ENCODE measurements around the gene KPTN.

Gene KPTN

DNA sequence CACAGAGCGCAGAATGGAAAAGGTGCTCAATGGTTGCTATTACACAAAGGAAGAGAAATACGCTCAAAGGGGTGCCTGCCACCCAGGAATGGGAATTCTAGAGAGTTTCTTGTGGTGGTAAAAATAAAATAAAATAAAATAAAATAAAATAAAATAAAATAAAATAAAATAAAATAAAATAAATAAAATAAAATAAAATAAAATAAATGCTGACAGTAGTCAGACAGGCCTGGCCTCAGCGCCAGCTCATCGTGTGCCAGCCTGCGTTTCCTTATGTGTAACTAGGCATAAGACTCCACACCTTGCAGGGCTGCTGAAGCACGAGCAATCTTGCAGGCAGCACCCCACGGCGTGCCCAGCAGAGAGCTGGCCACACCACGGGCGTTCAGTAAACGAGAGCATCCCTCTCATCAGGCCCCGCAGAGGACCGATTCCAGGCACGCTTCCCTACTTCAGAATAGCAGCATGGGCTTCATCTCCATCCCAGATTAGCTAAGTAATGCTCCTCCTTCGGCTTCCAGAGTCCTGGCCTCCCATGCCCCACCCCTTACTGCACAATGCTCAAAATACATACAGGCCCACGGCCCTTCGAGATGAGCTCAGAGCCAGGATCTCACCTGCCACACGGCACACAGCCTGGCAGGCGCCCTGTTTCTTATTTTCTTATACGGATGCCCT, 25.3 kb upstream of the KPTN start:
- DNase-seq (ENCODE audit: low read depth in 2 of 2) = no peak

DNA sequence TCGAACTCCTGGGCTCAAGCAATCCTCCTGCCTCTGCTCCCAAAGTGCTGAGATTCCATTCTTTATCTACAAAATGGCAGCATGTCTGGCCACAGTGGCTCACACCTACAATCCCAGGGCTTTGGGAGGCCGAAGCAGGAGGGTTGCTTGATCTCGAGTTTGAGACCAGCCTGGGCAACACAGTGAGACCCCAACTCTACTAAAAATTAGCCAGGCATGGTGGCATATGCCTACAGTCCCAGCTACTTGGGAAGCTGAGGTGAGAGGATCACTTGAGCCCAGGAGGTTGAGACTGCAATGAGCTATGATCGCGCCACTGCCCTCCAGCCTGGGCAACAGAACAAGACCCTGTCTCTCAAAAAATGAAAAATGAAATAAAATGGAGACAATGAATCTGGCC, 24.7 kb upstream of the KPTN start:
- DNase-seq (ENCODE audit: low read depth in 2 of 2) = no peak

DNA sequence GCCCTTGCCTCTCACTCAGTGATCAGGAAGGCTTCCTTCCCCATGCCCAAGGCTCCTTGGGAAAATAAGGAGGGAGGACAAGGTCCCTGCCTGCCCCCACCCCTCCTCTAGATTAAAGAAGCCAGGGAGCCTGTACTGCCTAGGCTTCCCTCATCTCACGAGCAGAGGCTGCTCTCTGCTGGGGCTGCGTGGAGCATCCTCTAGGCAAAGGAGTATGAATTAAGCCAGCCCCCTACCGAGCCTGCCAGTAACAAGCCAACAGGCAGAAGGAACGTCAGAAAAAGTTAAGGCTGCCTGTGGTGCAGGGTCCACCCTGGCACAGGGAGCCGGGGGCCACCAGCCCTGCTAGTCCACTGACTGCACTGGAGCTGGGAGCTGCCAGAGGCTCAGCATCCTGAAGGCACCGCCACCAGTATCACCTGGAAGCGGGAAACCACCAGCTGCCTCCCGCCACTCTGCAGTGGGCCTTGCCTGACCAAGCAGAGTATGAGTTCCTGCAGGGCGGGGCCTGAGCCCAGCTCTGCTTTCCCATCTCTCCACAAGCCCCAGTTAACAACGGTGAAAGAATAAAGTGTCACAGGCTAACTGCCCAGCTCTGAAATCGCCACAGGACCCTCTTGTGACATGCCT, 24.0 kb upstream of the KPTN start:
- no peak for DNase-seq (ENCODE audit: low read depth in 2 of 2)

DNA sequence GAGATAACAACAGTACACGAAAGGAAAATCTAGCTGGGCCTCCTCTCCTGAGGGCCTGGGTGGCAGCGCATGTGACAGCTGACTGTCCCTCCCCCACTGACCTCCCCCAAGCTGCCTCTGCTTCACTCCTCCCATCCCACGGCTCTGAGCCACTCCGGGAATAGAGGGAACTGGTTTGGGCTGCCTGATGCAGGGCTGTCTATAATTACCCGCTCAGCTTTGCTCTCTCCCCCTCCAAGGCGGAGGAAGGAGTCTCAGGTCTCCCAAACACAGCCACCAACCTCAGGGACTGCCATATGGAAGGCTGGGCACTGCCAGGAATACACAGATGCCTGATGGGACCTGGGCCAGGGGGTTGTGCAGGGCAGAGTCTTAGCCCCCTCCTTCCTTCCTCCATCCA, 23.0 kb upstream of the KPTN start:
- no peak for DNase-seq (ENCODE audit: low read depth in 2 of 2)

DNA sequence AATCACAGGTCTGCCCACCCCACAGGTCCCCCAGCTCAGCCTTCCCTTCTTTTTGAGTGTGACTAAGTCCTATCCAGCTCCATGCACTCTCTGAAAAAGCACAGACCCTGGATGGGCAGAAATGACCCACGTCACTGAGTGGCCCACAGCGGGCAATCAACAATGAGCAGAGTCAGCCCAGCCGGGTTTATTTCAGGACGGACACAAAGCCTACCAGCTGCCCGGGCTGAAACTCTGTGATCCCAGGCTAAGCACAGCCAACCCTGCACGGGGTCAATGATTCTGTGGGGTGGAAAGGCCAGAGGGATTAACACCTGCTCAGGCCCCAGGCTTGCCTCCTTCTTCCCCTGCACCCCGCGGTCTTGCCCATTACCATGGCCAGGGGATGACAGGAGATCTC, 22.4 kb upstream of the KPTN start:
- DNase-seq (ENCODE audit: low read depth in 2 of 2) = no peak

DNA sequence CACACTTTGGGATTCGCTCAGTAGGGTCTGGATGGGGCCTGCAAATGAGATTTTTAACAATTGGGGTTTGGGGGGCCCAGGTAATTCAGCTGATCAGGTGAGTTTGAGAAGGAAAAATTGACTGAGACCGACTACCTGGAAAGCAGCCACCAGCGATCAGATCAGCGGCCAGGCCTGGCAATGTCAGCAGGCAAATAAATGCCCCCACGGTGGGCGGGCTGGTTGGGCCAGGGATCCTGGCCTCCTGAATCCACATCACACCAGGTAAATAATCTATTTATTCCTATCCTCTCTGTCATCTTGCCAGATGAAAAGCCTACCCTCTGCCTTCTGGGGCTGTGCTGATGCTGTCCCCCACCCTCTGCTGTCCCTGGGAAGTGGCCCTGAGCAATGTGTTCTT, 21.5 kb upstream of the KPTN start:
- DNase-seq (ENCODE audit: low read depth in 2 of 2) = no peak

DNA sequence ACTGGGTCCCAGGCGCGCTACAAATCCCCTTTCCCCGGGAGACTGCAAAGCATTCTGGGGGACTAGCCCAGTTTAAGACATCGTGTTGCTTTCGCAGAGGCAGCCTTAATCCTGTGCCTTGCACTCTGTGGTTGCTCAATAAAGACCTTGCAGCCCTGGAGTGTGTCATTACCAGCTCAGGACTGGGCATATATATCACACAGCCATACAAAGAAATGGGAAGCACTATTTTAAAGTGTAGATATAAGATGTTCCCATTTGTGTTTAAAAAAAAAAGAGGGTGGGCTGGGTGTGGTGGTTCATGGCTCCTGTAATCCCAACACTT, 19.8 kb upstream of the KPTN start:
- no peak for DNase-seq (ENCODE audit: low read depth in 2 of 2)

DNA sequence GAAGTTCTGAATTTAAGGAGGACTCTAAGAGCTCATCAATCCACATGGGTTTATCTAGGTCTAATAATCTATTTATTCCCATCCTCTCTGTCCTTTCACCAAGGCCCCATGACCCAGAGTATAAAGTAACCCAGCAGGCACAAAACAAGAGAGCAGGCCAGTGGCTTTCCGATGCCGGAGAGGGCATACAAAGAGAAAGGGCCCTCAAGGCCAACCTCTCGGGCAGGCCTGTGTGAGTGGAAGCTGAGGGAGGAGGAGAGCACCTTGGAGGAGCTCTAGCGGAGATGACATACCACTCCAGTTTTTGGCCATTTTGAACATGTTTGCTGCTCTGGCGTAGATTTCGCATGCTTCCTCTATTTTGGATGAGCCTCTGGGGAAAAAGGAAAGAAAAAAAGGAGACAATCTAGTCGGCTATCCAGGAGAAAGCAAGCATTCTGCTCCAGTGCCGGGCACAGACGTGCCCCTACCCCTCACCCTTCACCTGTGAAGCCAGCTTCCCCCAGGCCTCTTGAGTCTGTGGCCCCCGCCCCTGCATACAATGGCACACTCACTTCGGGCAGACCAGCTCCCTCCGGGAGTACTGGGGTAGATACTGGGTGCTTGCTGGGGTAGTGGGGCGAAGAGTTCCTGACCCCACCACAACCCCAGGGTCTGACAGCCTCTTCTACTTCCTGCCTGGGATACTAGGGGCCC, 19.3 kb upstream of the KPTN start:
- no peak for DNase-seq (ENCODE audit: low read depth in 2 of 2)

DNA sequence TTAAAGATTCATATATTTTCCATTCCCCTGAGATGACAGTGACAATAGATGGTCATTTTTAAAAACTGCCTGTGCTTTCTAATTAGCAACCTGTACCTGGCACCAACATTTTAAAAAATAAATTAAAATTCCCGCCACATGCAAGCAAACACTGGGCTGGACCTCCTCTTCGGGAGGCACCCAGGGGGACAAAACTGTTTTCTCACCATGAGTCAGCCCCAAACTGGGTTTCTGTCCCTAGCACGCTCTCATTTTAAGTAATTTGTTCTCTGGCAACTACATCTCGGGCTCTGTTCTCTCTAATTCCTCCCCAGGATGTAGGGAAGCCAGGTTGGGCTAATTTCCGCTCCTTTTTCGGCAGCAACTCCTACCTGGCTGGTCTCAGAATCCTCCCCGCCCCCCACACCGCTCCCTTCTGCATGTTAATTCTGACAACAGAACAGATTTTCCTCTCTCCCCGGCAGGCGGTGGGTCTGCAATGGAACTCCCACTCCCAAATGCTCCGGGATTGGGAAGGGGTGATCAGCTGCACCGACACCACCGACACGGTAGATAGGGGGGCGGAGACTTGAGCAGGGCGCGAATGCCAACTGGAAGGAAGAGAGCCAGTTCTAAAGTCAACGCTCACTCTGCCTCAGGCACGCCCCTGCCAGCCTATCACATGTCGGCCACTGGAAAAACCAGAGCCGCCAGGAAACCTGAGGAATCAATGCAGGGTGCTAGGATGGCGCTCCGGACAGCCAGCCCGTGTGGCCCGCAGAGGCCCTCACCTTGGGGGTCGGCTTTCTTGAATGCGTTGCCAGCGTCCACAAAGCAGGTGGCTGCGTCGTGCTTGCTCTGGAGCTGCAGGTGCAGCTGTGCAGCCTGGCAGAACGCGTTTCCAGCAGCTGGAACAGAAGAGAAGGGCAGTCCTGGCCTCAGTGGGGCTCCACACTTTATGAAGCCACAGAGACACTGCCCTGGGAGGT, 16.1 kb upstream of the KPTN start:
- no peak for DNase-seq (ENCODE audit: low read depth in 2 of 2)

DNA sequence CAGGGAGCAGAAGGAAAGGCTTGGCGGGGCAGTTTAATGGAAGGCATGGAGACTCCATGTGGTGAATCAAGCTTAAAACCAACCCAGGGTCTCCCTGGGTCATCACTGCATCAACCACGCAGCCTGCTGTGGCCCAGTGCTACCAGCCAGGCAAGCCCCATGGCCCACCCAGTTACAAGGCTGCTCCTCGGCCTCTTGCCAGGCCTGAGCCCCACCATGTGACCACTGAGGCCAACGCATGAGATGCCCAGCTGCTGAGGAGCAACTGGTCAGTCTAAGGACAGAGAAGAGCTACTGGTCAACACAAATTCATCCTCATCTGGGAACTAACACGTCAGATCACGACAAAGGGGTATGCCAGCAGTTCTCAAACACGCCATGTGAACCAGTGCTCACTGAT, 15.4 kb upstream of the KPTN start:
- DNase-seq (ENCODE audit: low read depth in 2 of 2) = no peak

DNA sequence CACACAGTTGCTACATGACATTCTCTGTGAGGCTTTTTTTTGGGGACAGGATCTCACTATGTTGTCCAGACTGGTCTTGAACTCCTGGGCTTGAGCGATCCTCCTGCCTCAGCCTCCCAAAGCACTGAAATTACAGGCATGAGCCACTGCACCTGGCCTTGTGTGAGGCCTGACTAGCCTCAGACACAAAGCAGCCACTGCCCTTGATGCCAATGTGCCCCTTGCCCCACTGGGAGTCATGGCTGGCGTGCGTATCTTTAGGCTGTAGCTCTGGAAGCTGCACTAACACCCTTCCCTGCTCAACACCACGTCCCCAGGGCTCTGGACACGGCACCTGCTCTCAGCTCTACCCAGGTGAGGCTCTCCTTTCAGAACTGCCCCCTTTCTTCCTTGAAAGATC, 14.5 kb upstream of the KPTN start:
- no peak for DNase-seq (ENCODE audit: low read depth in 2 of 2)

DNA sequence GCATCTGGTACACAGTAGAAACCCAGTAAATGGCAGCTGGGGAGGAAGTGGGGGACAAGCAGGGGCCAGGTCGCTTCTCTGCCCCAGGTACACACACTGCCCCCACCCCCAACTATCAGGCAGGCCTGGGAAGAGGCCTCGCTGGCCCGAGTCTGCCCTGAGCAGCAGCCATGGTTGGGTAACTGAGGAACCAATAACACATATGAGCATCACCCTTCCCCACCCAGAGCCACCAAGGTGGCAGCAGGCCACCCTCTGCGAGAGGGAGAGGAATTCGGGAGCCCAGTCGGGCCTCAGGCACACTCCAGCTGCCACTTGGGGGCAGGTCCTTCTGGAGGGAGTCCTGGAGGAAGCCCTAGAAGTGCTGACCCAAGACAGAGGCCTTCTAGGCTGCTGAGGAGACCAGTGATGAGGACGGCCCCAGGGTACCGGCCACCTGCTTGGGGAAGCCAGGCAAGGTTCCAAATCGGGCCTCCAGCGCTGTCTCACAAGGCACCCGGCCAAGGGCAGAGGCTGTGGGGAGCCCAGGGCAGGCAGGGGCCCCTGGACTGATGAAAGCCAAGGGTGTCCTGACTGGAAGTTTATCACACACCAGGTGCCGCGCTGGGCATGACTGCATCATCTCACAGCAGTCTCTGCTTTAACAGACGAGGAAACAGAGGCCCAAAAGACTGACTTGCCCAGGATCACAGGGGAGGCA, 14.0 kb upstream of the KPTN start:
- no peak for DNase-seq (ENCODE audit: low read depth in 2 of 2)

DNA sequence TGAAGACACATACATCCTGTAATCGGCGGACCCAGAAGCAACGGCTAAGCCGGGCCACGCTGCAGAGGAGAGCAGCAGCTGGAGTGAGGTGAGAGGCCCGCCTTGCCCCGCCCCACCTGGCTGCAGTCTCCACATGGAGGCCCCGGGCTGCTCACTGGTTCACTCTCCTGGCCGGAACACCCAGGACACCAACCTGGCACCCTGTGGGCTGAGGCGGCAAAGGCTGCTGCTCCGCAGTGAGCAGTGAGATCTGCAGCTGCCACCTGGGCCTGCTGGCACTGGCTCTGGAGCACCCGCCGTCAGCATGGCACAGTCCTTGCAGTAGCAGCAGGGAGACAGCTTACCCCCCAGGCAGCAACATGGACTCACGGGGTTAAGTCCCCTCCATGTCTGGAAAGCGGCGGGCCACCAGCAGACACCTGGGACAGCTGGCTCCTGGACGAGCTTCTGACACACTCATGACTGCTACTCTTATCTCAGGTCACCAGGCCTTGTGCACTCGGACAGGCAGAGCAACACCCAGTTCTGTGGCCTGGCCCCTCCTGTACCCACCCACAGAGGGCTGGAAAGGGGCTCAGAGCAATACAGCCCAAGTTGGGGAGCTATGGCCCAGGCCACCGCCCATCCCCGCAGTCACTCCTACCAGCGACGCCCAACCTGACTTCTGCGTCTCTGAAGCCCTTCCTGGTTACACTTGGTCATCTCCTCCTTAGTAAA, 13.2 kb upstream of the KPTN start:
- DNase-seq (ENCODE audit: low read depth in 2 of 2) = no peak

DNA sequence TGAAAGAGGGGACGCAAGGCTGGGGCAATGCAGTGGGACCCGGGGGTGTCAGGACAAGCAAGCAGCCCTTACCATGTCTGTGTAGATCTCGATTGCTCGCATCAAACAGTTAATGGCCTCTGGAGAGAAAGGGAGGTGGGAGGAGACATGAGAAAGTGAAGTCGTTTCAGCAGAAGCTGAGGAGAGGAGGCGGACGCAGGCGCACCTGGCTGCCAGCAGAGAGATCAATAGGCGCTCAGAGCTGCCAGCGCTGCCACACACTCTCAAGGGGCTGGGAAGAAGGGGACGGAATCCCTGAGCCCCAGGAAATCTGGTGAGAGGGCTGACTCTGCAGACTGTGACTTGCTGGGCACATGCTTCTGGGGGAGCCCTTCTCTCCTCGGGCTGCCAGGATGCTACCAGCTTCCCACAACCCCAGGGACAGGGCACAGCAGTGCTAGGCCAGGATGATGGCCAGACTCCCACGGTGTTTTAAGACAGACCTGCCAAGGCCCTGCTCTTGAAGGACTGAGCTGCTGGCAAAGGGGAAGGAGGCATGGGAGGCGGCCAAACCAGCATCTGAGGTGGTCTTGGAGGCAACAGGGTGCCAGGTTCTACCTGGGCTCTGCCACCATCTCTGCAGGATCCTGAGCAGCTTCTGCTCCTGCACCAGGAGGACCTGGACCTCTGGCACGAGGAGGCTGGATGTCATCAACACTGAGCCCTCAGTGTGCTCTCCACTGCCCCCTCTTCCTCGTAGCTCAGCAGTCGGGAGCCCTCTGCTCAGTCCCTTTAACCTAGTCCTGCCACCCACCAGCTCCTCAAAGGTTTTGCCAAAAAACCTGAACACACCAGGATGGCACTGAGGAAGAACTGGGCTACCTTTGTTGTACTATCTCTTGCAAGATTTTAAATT, 11.7 kb upstream of the KPTN start:
- DNase-seq (ENCODE audit: low read depth in 2 of 2) = no peak

DNA sequence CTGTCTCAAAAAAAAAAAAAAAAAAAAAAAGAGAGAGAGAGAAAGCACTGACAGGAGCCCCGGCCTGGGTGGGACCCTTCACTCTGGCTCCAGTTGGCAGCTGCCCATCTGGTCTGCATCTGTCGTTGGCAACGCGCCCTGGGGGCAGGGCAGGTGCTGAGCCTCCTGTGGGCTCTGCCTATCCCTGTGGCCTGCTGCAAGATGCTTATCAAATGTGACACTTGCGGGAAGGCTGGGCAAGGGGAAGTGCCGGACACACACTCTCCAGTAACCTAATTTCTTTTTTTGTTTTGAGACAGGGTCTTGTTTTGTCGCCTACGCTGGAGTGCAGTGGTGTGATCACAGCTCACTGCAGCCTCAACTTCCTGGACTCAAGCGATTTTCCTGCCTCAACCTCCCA, 10.7 kb upstream of the KPTN start:
- no peak for DNase-seq (ENCODE audit: low read depth in 2 of 2)

DNA sequence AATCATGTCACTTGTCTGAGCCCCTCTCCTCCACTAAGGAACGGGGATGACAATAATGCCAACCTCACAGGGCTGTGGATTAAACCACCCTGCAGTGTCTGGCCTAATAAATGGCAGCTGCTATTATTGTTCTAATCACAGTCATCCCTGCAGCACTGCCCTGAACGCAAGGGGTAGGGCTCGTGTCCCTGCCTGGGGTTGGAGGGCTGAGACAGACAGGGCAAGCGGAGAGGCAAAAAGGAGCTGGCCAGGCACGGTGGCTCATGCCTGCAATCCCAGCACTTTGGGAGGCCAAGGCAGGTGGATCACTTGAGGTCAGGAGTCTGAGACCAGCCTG, 10.2 kb upstream of the KPTN start:
- DNase-seq (ENCODE audit: low read depth in 2 of 2) = no peak

DNA sequence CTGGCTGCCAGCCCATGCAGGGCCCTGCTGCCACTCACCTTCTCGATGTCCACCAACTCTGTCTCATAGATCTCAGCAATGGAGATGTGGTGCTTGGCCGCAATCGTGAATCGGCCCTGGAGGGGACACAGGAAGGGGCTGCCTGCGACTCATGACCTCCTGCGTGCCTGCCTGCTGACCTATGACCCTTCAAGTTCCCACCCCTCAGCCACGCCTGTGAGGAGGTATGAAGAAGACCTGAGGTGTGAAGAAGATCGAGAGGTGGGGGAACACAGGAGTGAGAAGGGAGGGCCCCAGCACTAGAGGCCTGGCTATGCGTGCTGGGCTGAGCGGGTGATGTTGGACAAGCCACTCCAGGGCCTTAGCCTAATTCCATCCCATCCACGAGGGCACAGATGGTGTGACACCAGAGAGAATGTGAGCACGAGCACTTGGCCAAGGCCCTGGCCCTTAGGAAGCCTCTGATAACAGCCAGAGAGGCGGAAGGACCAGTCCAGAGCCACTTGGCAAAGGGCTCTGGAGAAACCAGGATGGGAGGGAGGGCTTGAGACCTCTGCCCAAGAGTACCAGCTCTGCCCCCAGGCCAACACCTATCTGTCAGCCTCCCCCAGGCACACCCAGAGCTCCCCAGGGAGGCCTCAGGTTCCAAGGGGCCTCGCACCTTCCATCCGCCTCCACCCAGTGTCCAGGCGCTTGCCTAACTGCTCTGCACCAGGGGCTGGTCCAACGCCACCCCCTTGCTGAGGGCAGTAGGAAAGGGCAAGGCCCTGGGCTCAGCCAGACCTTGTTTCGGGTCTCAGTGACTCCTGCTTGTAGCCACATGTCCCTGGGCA, 9.6 kb upstream of the KPTN start:
- DNase-seq (ENCODE audit: low read depth in 2 of 2) = no peak

DNA sequence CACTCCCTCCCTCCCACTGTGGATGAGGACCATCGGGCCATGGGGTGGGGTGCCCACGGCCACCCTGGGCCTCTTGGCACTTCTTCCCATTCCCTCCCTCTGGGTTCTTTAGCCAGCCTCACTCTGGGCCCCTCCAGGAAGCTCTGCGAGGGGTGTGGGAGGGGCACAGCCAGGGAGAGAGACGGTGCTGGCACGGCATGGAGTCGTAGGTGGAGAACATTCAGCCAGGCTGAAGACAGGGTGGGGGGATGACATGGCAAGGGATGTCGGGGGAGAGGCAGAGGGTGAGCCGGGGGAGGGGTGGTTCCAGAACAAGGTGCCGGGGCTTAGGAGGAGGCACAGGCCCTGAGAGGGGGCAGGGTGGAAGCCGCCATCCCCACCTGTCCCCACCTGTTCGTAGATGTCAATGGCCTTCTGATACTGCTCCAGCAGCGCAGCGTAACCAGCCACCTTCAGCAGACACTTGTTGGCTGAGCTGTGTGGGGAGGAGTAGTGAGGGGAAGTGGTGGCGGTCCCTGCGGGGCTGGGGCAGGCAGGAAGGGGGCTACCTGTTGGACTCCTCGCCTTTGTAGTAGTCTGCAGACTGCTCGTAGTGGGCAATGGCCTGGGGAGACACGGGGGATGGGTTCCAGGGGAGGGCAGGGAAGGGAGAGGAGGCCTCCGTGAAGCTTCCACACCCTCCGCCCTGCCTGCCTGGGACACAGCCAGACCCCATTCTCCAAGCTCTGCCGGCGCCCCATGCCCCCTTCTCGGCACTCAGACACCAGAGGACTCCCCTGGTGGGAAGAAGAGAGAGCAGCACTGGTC, 8.8 kb upstream of the KPTN start:
- DNase-seq (ENCODE audit: low read depth in 2 of 2) = no peak
